Calu3 (cell line): ENCODE measurements around the gene NUDCD3. TPM values are rescaled to one million over a fixed set of nuclear protein-coding genes. Genes with fewer than 3 reads are reported as not detected.

Source experiments
- BruUV-seq: library from RNA; stranded (reverse); fragments of 400-500 nt; replicated peaks from 2 replicates; lab custom pipeline; 2021; lab: Mats Ljungman, UMichigan
- CTCF ChIA-PET: fragments of 300-600 bp; sonication (Branson Sonifier 250); formaldehyde crosslinking; loops from one replicate; lab custom pipeline; 2022; ENCODE audit warnings: antibody characterized with exemption; lab: Charles Lee
- DNase-seq: peaks from one replicate; pipeline ENCODE4 v3.0.0; 2022
- H3K27ac Mint-ChIP-seq: one replicate; pipeline ENCODE4 v1.8.0; 2022; ENCODE audit warnings: mixed read lengths; ENCODE audit not compliant: unreplicated experiment
- H3K27me3 Mint-ChIP-seq: one replicate; pipeline ENCODE4 v1.8.0; 2022; ENCODE audit warnings: mixed read lengths; ENCODE audit not compliant: unreplicated experiment
- H3K36me3 Mint-ChIP-seq: one replicate; pipeline ENCODE4 v1.8.0; 2022; ENCODE audit warnings: mild to moderate bottlenecking, moderate library complexity, mixed read lengths; ENCODE audit not compliant: insufficient read depth, unreplicated experiment
- H3K4me1 Mint-ChIP-seq: one replicate; pipeline ENCODE4 v1.8.0; 2022; ENCODE audit warnings: mild to moderate bottlenecking, low read depth, mixed read lengths; ENCODE audit not compliant: unreplicated experiment
- H3K4me3 Mint-ChIP-seq: one replicate; pipeline ENCODE4 v1.8.0; 2022; ENCODE audit warnings: mild to moderate bottlenecking, low read depth, moderate library complexity, mixed read lengths; ENCODE audit not compliant: unreplicated experiment
- H3K9me3 Mint-ChIP-seq: one replicate; pipeline ENCODE4 v1.8.0; 2022; ENCODE audit warnings: low read depth, mixed read lengths; ENCODE audit not compliant: unreplicated experiment
- CTCF ChIP-seq: fragments of 200-600 bp; IDR thresholded peaks from one replicate; pipeline ENCODE4 v1.8.0; 2022; ENCODE audit warnings: antibody characterized with exemption; ENCODE audit not compliant: unreplicated experiment
- intact Hi-C: fragments of 100-400 bp; cut with micrococcal nuclease; formaldehyde crosslinking; loops from one replicate; pipeline ENCODE4 v1.10.0; 2022; ENCODE audit not compliant: unreplicated experiment
- total RNA-seq: library from RNA; stranded (reverse); gene quantifications from 2 replicates; pipeline ENCODE4 v1.2.3, GENCODE V29; 2022

Gene NUDCD3
- total RNA-seq, 1 experiment from 2014 or later, result 176 TPM

- peak; percentile 77 for DNase-seq
- CTCF ChIA-PET, result interaction anchor here (0.7 to 1.0 kb wide), 4 partner anchors 13 to 237 kb away, joined by 3 to 7 read pairs (median 6); partner anchors contain the start of gene NUDCD3
- Mint-ChIP-seq H3K36me3 (peaks cover 62% of the 10 kb centered on the region), H3K27ac (no peak overlapping the region), H3K4me1 (peaks cover 34% of the 10 kb centered on the region), H3K9me3 (no peaks in the 10 kb centered on the region), H3K4me3 (no peak overlapping the region), H3K27me3 (no peaks in the 10 kb centered on the region)
- TF ChIP-seq CTCF, result peak; percentile 96
- BruUV-seq, result no TSS peak
- intact Hi-C loops, result loop anchor here (1.0 kb wide), 1 partner anchor 236 kb away; no protein-coding TSS in a partner anchor
Measured at GRCh38 chr7:44477063-44477830, 13.2 kb downstream of the NUDCD3 start.

GRCh38 chr7:44476313-44476712 is 14.1 kb downstream of the NUDCD3 start:
- TF ChIP-seq CTCF, result no peak
- Mint-ChIP-seq H3K9me3 (no peaks in the 10 kb centered on the region), H3K4me3 (no peak overlapping the region), H3K27me3 (no peaks in the 10 kb centered on the region), H3K27ac (no peak overlapping the region), H3K36me3 (peaks cover 54% of the 10 kb centered on the region), H3K4me1 (peaks cover 43% of the 10 kb centered on the region)
- intact Hi-C loops, result no loop called here
- no peak for DNase-seq
- CTCF ChIA-PET, result no interaction called here
- no TSS peak for BruUV-seq

GRCh38 chr7:44473295-44473694 is 17.2 kb downstream of the NUDCD3 start:
- BruUV-seq, result no TSS peak
- TF ChIP-seq CTCF, result no peak
- H3K36me3 Mint-ChIP-seq, result peaks cover 50% of the 10 kb centered on the region
- intact Hi-C loops, result no loop called here
- no peak overlapping the region for H3K27ac Mint-ChIP-seq
- no peaks in the 10 kb centered on the region for H3K27me3 Mint-ChIP-seq
- peaks cover 58% of the 10 kb centered on the region for H3K4me1 Mint-ChIP-seq
- no peaks in the 10 kb centered on the region for H3K9me3 Mint-ChIP-seq
- CTCF ChIA-PET, result interaction anchor here (0.6 kb wide), 1 partner anchor 13 kb away, joined by 3 read pairs; no protein-coding TSS in a partner anchor
- no peak for DNase-seq
- H3K4me3 Mint-ChIP-seq, result no peak overlapping the region

DNA sequence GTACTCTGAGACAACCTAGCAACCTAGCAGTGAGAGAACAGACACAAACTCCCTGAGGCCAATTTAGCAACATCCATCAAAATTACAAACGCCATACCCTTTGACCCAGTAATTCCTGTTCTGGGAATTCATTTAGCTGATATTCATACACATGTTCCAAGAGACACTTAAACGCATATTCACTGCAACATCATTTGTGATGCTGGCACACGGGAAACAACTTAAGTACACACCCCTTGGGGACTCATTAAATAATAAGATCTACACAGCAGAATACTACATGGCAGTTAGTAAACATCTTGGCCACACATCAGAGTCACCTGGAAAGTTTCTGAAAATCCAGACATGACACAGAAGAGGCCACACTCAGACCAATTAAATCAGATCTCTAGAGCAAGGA is 17.6 kb downstream of the NUDCD3 start:
- DNase-seq, result no peak
- H3K9me3 Mint-ChIP-seq, result no peaks in the 10 kb centered on the region
- H3K36me3 Mint-ChIP-seq, result peaks cover 50% of the 10 kb centered on the region
- no TSS peak for BruUV-seq
- H3K27ac Mint-ChIP-seq, result no peak overlapping the region
- CTCF ChIA-PET, result no interaction called here
- H3K4me3 Mint-ChIP-seq, result no peak overlapping the region
- no peaks in the 10 kb centered on the region for H3K27me3 Mint-ChIP-seq
- no peak for TF ChIP-seq CTCF
- H3K4me1 Mint-ChIP-seq, result peaks cover 56% of the 10 kb centered on the region
- intact Hi-C loops, result no loop called here
